Thyroid gland (tissue), 4 donors: ENCODE data around the gene KRR1. TPM values are rescaled to one million over a fixed set of nuclear protein-coding genes. Genes with fewer than 3 reads are reported as not detected.
"Not testable (repeated sequence)": the region's sequence is repeated elsewhere in the genome, so short reads cannot be mapped to it uniquely, and the experiment has no call there.

ENCODE experiments used
- DNase-seq, 2 donors: peaks; one replicate each; pipeline ENCODE4 v3.0.0-alpha.2; 2019
- H3K27ac ChIP-seq, 3 donors: fragments of 200-600 bp; sonication (generic); 1 replicate in 2 of 3; 2 replicates in 1 of 3; pipeline ENCODE4 v1.5.1; 2016 to 2019; ENCODE audit warnings: mild to moderate bottlenecking in 1 of 3, moderate library complexity in 1 of 3
- H3K27me3 ChIP-seq: fragments of 200-600 bp; sonication (generic); one replicate; pipeline ENCODE4 v1.5.1; 2019
- H3K36me3 ChIP-seq, 2 donors: fragments of 200-600 bp; sonication (generic); one replicate each; pipeline ENCODE4 v1.5.1; 2016 to 2019
- H3K4me1 ChIP-seq, 2 donors: fragments of 200-600 bp; sonication (generic); one replicate each; pipeline ENCODE4 v1.5.1; 2017 to 2019
- H3K4me3 ChIP-seq, 3 donors: fragments of 200-600 bp; sonication (generic); replicated peaks in 1 of 3; 1 replicate in 2 of 3; 2 replicates in 1 of 3; pipeline ENCODE4 v1.5.1; 2016; ENCODE audit warnings: mild to moderate bottlenecking in 1 of 3
- H3K9me3 ChIP-seq: fragments of 200-600 bp; sonication (generic); one replicate; pipeline ENCODE4 v1.5.1; 2017
- POLR2A ChIP-seq, 2 donors: fragments of 450-650 bp; IDR thresholded peaks; one replicate each; pipeline ENCODE4 v1.6.1; 2017; ENCODE audit warnings: antibody characterized with exemption in 2 of 2, mild to moderate bottlenecking in 2 of 2, moderate library complexity in 1 of 2
- WGBS, 2 donors: methylation state at CpG; one replicate each; pipeline ENCODE4 v1.1.5; 2017; 5-methylcytosine and 5-hydroxymethylcytosine counted together
- intact Hi-C: fragments of 100-400 bp; cut with DNase I; formaldehyde crosslinking; loops from one replicate; pipeline ENCODE4 v1.15.1; 2023
- total RNA-seq, 4 donors: library from RNA; depleted of rRNA; stranded (reverse); fragments of >200 nt; gene quantifications; one replicate each; pipeline ENCODE4 v1.2.3, GENCODE V29; 2016
- TF ChIP-seq, protein P1 (sequence below), 6 experiments: fragments of 200-600 bp in 3 of 6; fragments of 450-650 bp in 3 of 6; sonication (generic) in 3 of 6; IDR thresholded peaks; one replicate each; pipeline ENCODE4 v1.5.1; 2016 to 2019; ENCODE audit warnings: antibody characterized with exemption in 6 of 6, mild to moderate bottlenecking in 2 of 6, inconsistent platforms in 1 of 6, moderate library complexity in 1 of 6

KRR1 gene
- total RNA-seq, 4 donors from 2014 or later: 32.0 to 52.8 (median 44.1) TPM

DNA sequence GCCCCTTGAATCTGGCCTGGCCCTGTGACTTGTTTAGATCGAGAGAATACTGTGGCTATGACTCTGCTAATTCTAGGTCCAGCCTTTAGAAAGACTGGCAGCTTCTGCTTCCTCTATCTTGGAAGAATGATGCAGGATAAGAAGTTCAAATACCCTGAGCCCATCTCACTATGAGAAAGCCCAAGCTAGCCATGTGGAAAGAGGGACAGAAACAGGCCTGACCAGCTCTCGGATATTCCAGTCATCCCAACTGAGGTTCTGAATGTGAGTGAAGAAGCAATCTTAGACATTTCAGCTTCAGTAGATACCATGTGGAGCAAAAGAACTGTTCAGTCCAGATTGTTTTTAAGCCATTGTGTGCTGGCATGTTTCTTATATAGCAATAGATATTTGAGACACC is 17.3 kb upstream of the KRR1 start:
- Histone ChIP-seq H3K27me3 (no peaks in the 10 kb centered on the region), H3K4me1 (no peaks in the 10 kb centered on the region), H3K27ac (no peak overlapping the region), H3K9me3 (no peaks in the 10 kb centered on the region), H3K36me3 (no peaks in the 10 kb centered on the region), H3K4me3 (no peak overlapping the region)
- DNase-seq: no peak
- intact Hi-C loops: loop anchor here (5.0 kb wide), 1 partner anchor 509 kb away; no protein-coding TSS in a partner anchor
- WGBS, 2 donors: 63 to 83% methylated on average over 2 of the region's 2 CpGs
- no peak for TF ChIP-seq POLR2A (IDR thresholded peaks at IDR 0.05)
- TF ChIP-seq, protein P1, sequence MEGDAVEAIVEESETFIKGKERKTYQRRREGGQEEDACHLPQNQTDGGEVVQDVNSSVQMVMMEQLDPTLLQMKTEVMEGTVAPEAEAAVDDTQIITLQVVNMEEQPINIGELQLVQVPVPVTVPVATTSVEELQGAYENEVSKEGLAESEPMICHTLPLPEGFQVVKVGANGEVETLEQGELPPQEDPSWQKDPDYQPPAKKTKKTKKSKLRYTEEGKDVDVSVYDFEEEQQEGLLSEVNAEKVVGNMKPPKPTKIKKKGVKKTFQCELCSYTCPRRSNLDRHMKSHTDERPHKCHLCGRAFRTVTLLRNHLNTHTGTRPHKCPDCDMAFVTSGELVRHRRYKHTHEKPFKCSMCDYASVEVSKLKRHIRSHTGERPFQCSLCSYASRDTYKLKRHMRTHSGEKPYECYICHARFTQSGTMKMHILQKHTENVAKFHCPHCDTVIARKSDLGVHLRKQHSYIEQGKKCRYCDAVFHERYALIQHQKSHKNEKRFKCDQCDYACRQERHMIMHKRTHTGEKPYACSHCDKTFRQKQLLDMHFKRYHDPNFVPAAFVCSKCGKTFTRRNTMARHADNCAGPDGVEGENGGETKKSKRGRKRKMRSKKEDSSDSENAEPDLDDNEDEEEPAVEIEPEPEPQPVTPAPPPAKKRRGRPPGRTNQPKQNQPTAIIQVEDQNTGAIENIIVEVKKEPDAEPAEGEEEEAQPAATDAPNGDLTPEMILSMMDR (IDR thresholded peaks at IDR 0.05): no peak

DNA sequence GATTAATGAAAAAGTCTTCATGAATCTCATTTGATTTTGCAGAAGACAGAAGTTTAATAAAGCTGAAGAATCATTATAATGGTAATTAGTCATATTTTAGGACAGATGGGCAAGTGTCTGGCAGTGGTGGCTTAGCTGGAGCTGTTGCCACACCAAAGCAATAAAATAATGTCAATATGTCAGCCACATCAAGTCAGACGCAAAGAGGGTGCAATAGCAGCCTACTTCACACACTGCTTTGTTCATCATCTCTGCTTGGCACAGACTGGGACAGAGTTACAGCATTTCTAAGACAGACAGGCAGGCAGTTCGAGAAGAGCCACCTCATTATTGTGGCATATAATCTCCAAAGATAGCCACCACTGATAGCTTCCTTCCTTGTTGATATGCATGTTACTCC is 16.9 kb upstream of the KRR1 start:
- Histone ChIP-seq H3K4me1 (no peaks in the 10 kb centered on the region), H3K36me3 (no peaks in the 10 kb centered on the region), H3K27ac (no peak overlapping the region), H3K27me3 (no peaks in the 10 kb centered on the region), H3K9me3 (no peaks in the 10 kb centered on the region), H3K4me3 (no peak overlapping the region)
- intact Hi-C loops: loop anchor here (5.0 kb wide), 1 partner anchor 509 kb away; no protein-coding TSS in a partner anchor
- TF ChIP-seq, protein P1 (IDR thresholded peaks at IDR 0.05): no peak
- no peak for TF ChIP-seq POLR2A (IDR thresholded peaks at IDR 0.05)
- WGBS, 2 donors: 93 to 94% methylated on average over 2 of the region's 2 CpGs
- DNase-seq: no peak

DNA sequence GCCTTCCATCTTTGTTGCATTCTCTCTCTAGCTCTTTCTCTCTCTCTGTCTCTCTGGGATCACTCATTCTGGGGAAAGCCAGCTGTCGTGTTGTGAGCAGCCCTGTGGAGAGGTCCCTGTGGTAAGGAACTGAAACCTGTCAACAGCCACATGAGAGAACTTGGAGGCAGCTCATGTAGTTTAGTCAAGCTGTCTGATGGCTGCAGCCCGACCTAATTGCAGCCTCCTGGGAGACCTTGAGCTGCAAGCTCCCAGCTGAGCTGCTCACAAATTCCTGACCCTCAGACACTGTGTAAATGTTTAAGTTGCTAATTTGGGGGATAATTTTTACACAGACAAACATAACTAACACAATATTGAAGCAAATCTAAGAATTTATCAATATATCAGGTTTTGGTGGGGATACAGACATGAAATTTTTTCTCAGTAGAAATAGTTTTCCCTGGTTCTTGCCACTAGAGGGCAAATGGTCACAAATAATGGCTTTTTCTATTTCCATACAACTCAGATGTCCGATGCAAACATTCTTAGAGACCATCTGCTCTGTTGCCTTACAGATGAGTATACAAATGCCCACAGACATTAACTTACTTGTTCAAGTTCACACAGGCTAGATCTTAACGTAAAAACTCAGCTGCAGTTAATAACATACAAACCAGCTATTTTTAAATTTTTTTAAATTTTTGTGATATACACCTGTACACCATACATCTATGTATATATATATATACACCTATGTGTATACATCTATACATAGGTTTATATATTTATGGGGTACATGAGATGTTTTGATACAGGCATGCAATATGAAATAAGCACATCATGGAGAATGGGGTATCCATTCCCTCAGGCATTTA is 15.5 kb upstream of the KRR1 start:
- WGBS, 2 donors: 28 to 34% methylated on average over 4 of the region's 4 CpGs
- no peaks in the 10 kb centered on the region for H3K27me3 ChIP-seq
- intact Hi-C loops: loop anchor here (5.0 kb wide), 1 partner anchor 510 kb away; no protein-coding TSS in a partner anchor
- H3K9me3 ChIP-seq: no peaks in the 10 kb centered on the region
- no peak overlapping the region for H3K4me3 ChIP-seq
- no peaks in the 10 kb centered on the region for H3K4me1 ChIP-seq
- H3K36me3 ChIP-seq: no peaks in the 10 kb centered on the region
- DNase-seq: no peak
- no peak overlapping the region for H3K27ac ChIP-seq
- TF ChIP-seq POLR2A (IDR thresholded peaks at IDR 0.05): no peak
- TF ChIP-seq, protein P1 (IDR thresholded peaks at IDR 0.05): peak; percentile 37 to 70 (median 54)

DNA sequence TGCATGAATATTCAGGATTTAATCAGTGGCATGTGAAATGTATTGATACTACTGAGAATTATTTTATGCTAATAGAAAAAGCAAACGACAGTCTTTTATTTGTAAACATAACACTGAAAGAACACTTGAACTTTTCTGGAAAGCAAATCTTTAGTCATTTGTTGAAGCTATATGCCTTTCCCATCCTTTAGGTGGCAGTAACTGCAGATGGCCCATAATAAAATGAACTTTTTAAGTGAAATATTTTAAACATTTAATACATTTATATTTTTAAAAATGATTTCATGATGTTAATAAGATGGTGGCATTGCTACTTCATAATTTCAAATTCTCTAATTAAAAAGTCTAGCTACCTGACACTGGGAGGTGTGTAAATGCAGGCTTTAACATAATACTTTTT is 13.9 kb upstream of the KRR1 start:
- Histone ChIP-seq H3K4me3 (no peak overlapping the region), H3K4me1 (no peaks in the 10 kb centered on the region), H3K9me3 (no peaks in the 10 kb centered on the region), H3K27me3 (no peaks in the 10 kb centered on the region), H3K27ac (no peak overlapping the region), H3K36me3 (no peaks in the 10 kb centered on the region)
- WGBS, 2 donors: 48 to 51% methylated on average over 1 of the region's 1 CpG
- no peak for DNase-seq
- TF ChIP-seq, protein P1 (IDR thresholded peaks at IDR 0.05): no peak
- TF ChIP-seq POLR2A (IDR thresholded peaks at IDR 0.05): no peak
- intact Hi-C loops: loop anchor here (5.0 kb wide), 1 partner anchor 512 kb away; no protein-coding TSS in a partner anchor

DNA sequence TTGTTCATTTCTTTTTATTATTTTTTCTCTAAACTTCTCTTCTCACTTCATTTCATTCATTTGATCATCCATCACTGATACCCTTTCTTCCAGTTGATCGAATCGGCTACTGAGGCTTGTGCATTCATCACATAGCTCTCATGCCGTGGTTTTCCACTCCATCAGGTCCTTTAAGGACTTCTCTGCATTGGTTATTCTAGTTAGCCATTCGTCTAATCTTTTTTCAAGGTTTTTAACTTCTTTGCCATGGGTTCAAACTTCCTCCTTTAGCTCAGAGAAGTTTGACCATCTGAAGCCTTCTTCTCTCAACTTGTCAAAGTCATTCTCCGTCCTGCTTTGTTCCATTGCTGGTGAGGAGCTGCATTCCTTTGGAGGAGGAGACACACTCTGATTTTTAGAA is 10.7 kb upstream of the KRR1 start:
- H3K4me3 ChIP-seq, H3K27ac ChIP-seq, H3K4me1 ChIP-seq, H3K27me3 ChIP-seq, DNase-seq, H3K36me3 ChIP-seq, intact Hi-C loops, H3K9me3 ChIP-seq: not testable (repeated sequence)
- 84 to 86% methylated on average over 5 of the region's 5 CpGs for WGBS, 2 donors

DNA sequence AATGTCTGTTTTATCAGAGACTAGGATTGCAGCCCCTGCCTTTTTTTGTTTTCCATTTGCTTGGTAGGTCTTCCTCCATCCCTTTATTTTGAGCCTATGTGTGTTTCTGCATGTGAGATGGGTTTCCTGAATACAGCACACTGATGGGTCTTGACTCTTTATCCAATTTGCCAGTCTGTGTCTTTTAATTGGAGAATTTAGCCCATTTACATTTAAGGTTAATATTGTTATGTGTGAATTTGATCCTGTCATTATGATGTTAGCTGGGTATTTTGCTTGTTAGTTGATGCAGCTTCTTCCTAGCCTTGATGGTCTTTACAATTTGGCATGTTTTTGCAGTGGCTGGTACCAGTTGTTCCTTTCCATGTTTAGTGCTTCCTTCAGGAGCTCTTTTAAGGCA is 9.8 kb upstream of the KRR1 start:
- H3K27ac ChIP-seq, H3K9me3 ChIP-seq, H3K4me3 ChIP-seq, H3K27me3 ChIP-seq, intact Hi-C loops, DNase-seq, H3K36me3 ChIP-seq, H3K4me1 ChIP-seq: not testable (repeated sequence)
